ENCODE results near the gene PEG3. TPM values are rescaled to one million over a fixed set of nuclear protein-coding genes. Genes with fewer than 3 reads are reported as not detected.

Gene PEG3
- total and polyA plus RNA-seq, 2 of the 13 experiments (the other 11 are each of a cell fraction or from before 2014, with no cell fraction given) = 217 to 394 TPM

DNA sequence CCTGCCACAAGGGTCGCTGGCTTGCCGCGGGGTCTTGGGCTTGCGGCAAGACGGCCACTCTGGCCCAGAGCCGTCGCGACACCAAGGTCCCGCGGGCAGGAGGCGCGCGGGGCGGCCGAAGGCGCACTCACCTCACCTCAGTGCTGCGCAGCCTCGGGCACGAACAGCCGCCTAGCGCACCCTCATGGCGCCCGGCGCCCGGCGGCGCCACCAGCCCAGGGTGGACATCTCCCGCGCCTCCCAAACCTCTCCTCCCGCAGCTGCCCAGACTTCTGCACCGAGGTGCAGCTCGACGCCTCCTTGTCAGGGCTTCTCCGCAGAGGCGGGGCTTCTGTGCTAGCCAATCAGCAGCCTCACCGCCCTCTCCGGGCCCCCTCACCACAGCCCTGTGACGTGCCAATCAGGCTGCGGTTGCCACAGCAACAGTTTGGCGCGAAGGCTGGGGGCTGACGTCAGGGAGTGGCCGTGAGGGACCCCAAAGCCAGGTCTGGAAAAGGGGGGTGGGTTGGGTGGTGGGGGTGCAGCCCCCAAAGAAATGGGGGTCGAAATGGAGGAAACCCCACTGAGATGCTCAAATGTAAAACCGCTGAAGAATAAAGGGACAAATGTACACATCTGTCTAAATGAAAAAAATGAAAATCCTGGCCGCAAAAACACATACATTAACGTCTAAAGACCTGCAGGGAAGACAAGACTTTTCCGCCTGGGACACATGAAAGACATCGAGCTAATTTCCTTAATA lies at the start of gene PEG3, which contains the start of gene ZIM2 (continued):
- peak; percentile 48; the same call in 1 of the 2 replicates for TF ChIP-seq ZNF124 (CRISPR knock-in tag; IDR thresholded peaks at IDR 0.05)
- TF ChIP-seq TBX2 (CRISPR knock-in tag; IDR thresholded peaks at IDR 0.05; ENCODE audit: borderline replicate concordance) = no peak
- TF ChIP-seq ZNF326 (CRISPR knock-in tag; IDR thresholded peaks at IDR 0.05; ENCODE audit: borderline replicate concordance) = no peak
- no peak for TF ChIP-seq ZNF24 (IDR thresholded peaks at IDR 0.05)
- TF ChIP-seq, protein P1, sequence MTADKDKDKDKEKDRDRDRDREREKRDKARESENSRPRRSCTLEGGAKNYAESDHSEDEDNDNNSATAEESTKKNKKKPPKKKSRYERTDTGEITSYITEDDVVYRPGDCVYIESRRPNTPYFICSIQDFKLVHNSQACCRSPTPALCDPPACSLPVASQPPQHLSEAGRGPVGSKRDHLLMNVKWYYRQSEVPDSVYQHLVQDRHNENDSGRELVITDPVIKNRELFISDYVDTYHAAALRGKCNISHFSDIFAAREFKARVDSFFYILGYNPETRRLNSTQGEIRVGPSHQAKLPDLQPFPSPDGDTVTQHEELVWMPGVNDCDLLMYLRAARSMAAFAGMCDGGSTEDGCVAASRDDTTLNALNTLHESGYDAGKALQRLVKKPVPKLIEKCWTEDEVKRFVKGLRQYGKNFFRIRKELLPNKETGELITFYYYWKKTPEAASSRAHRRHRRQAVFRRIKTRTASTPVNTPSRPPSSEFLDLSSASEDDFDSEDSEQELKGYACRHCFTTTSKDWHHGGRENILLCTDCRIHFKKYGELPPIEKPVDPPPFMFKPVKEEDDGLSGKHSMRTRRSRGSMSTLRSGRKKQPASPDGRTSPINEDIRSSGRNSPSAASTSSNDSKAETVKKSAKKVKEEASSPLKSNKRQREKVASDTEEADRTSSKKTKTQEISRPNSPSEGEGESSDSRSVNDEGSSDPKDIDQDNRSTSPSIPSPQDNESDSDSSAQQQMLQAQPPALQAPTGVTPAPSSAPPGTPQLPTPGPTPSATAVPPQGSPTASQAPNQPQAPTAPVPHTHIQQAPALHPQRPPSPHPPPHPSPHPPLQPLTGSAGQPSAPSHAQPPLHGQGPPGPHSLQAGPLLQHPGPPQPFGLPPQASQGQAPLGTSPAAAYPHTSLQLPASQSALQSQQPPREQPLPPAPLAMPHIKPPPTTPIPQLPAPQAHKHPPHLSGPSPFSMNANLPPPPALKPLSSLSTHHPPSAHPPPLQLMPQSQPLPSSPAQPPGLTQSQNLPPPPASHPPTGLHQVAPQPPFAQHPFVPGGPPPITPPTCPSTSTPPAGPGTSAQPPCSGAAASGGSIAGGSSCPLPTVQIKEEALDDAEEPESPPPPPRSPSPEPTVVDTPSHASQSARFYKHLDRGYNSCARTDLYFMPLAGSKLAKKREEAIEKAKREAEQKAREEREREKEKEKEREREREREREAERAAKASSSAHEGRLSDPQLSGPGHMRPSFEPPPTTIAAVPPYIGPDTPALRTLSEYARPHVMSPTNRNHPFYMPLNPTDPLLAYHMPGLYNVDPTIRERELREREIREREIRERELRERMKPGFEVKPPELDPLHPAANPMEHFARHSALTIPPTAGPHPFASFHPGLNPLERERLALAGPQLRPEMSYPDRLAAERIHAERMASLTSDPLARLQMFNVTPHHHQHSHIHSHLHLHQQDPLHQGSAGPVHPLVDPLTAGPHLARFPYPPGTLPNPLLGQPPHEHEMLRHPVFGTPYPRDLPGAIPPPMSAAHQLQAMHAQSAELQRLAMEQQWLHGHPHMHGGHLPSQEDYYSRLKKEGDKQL (CRISPR knock-in tag; IDR thresholded peaks at IDR 0.05; ENCODE audit: low read depth) = no peak
- TF ChIP-seq, protein P2, sequence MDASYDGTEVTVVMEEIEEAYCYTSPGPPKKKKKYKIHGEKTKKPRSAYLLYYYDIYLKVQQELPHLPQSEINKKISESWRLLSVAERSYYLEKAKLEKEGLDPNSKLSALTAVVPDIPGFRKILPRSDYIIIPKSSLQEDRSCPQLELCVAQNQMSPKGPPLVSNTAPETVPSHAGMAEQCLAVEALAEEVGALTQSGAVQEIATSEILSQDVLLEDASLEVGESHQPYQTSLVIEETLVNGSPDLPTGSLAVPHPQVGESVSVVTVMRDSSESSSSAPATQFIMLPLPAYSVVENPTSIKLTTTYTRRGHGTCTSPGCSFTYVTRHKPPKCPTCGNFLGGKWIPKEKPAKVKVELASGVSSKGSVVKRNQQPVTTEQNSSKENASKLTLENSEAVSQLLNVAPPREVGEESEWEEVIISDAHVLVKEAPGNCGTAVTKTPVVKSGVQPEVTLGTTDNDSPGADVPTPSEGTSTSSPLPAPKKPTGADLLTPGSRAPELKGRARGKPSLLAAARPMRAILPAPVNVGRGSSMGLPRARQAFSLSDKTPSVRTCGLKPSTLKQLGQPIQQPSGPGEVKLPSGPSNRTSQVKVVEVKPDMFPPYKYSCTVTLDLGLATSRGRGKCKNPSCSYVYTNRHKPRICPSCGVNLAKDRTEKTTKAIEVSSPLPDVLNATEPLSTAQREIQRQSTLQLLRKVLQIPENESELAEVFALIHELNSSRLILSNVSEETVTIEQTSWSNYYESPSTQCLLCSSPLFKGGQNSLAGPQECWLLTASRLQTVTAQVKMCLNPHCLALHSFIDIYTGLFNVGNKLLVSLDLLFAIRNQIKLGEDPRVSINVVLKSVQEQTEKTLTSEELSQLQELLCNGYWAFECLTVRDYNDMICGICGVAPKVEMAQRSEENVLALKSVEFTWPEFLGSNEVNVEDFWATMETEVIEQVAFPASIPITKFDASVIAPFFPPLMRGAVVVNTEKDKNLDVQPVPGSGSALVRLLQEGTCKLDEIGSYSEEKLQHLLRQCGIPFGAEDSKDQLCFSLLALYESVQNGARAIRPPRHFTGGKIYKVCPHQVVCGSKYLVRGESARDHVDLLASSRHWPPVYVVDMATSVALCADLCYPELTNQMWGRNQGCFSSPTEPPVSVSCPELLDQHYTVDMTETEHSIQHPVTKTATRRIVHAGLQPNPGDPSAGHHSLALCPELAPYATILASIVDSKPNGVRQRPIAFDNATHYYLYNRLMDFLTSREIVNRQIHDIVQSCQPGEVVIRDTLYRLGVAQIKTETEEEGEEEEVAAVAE (CRISPR knock-in tag; IDR thresholded peaks at IDR 0.05; ENCODE audit: borderline replicate concordance) = 0 out of 2 replicates have a peak, but pooled peaks have one; percentile 23
- peak; percentile 58; the same call in 1 of the 2 replicates for TF ChIP-seq GTF2F1 (IDR thresholded peaks at IDR 0.05; ENCODE audit: low read length)
- no peak for TF ChIP-seq HMG20B (CRISPR knock-in tag; conservative IDR thresholded peaks at IDR 0.05)
- TF ChIP-seq SSRP1 (CRISPR knock-in tag; IDR thresholded peaks at IDR 0.05) = no peak
- TF ChIP-seq ZNF30 (CRISPR knock-in tag; IDR thresholded peaks at IDR 0.05) = no peak
- no peak for TF ChIP-seq ZNF749 (CRISPR knock-in tag; IDR thresholded peaks at IDR 0.05; ENCODE audit: borderline replicate concordance)
- TF ChIP-seq, protein P3, sequence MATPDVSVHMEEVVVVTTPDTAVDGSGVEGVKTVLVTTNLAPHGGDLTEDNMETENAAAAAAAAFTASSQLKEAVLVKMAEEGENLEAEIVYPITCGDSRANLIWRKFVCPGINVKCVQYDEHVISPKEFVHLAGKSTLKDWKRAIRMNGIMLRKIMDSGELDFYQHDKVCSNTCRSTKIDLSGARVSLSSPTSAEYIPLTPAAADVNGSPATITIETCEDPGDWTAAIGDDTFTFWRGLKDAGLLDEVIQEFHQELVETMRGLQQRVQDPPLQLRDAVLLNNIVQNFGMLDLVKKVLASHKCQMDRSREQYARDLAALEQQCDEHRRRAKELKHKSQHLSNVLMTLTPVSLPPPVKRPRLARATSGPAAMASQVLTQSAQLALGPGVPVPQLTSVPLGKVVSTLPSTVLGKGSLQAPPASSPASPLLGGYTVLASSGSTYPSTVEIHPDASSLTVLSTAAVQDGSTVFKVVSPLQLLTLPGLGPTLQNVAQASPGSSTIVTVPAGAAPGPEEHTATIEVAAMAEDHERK (CRISPR knock-in tag; IDR thresholded peaks at IDR 0.05; ENCODE audit: low read depth) = no peak
- TF ChIP-seq PCBP2 (optimal IDR thresholded peaks at IDR 0.05; ENCODE audit: low read depth, low read length, poor library complexity, severe bottlenecking) = no peak
- TF ChIP-seq NCOR1 (IDR thresholded peaks at IDR 0.05; ENCODE audit: borderline replicate concordance, low read length) = no peak

Data from HepG2 (cell line).